Hepatocyte (in vitro differentiated cells): ENCODE data around the gene CH25H.

ENCODE experiments used
- CTCF ChIP-seq: fragments of 200-600 bp; sonication (generic); IDR thresholded peaks from 2 replicates; pipeline ENCODE4 v1.5.1; 2016; ENCODE audit warnings: antibody characterized with exemption, mild to moderate bottlenecking; ENCODE audit not compliant: poor library complexity
- EZH2 ChIP-seq: fragments of 200-600 bp; sonication (generic); IDR thresholded peaks from 2 replicates; pipeline ENCODE4 v1.6.1; 2016; ENCODE audit warnings: antibody characterized with exemption, mild to moderate bottlenecking, borderline replicate concordance
- EZH2phosphoT487 ChIP-seq: fragments of 200-600 bp; sonication (generic); IDR thresholded peaks from one replicate; pipeline ENCODE4 v1.6.1; 2018; ENCODE audit warnings: antibody characterized with exemption, mild to moderate bottlenecking, low read depth, moderate library complexity; ENCODE audit not compliant: unreplicated experiment, severe bottlenecking

- TF ChIP-seq CTCF (no peak), EZH2 (no peak), EZH2phosphoT487 (no peak)
Measured at GRCh38 chr10:89228146-89228545, 21.0 kb upstream of the CH25H start.
